HFFc6 (cell line): Measurements from ENCODE around the gene TNFAIP8L1. TPM values are rescaled to one million over a fixed set of nuclear protein-coding genes. Genes with fewer than 3 reads are reported as not detected.

Source experiments
- DNase-seq: peaks from one replicate; pipeline ENCODE4 v3.0.0-alpha.2; 2018
- H3K27ac Mint-ChIP-seq: 2 replicates; pipeline ENCODE4 v1.8.0; 2020; ENCODE audit warnings: mild to moderate bottlenecking, mixed read lengths
- H3K27me3 Mint-ChIP-seq: 2 replicates; pipeline ENCODE4 v1.8.0; 2021; ENCODE audit warnings: mild to moderate bottlenecking, moderate library complexity, mixed read lengths; ENCODE audit not compliant: insufficient read depth
- H3K36me3 Mint-ChIP-seq: 2 replicates; pipeline ENCODE4 v1.8.0; 2021; ENCODE audit warnings: low read depth, mixed read lengths
- H3K4me1 Mint-ChIP-seq: 2 replicates; pipeline ENCODE4 v1.8.0; 2020; ENCODE audit warnings: low read depth, mixed read lengths
- H3K4me3 Mint-ChIP-seq: 2 replicates; pipeline ENCODE4 v1.8.0; 2020; ENCODE audit warnings: mild to moderate bottlenecking, moderate library complexity, mixed read lengths
- H3K9me3 Mint-ChIP-seq: 2 replicates; pipeline ENCODE4 v1.8.0; 2020; ENCODE audit warnings: mild to moderate bottlenecking, mixed read lengths
- total RNA-seq, 6 experiments: library from RNA; stranded (reverse); fragmentation: NEBNext Ultra II Directional; extraction: Animal tissue kit (Norgen Biotek cat#: 25700); gene quantifications; 2 replicates in 1 of 6; 3 replicates in 5 of 6; pipeline ENCODE4 v1.2.3, GENCODE V29; 2021
- TF ChIP-seq, protein P1 (sequence below): fragments of 200-600 bp; sonication (generic); IDR thresholded peaks from 2 replicates; pipeline ENCODE4 v1.5.0; 2021; ENCODE audit warnings: antibody characterized with exemption, mild to moderate bottlenecking

Gene TNFAIP8L1
- total RNA-seq, 6 experiments from 2014 or later, result 4.5 to 8.2 (median 6.7) TPM

DNA sequence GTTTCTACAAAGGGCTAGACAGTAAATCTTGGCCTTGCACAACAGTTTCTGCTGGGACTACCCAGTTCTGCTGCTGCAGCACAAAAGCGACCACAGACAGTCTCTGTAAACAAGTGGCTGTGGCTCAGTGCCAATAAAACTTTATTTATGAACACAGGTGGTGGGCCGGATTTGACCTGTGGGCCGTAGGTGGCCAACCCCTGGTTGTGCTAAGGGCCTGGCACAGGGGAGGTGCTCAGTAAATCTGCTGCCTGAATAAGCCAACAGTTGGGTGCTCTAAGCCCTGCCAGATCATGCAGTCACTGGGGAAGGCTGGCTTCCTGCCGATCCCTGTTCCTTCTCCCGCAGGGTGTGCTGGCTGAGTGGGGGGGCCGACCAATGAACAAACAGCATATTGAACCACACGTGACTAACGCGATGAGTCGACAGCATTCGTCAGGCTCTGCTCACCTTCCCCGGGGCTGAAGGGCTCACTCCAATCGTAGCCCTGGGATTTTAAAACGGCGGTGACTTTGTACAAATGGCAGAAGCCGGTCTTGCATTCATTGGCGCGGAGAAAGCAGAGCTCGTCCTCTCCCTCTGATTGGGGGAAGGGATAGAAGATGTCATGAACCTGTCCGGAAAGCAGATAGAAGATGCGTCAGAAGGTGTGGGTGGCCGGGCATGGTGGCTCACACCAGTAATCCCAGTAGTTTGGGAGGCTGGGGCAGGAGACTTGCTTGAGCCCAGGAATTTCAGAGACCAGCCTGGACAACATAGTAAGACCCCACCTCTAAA is 55.1 kb downstream of the TNFAIP8L1 start:
- Mint-ChIP-seq H3K27me3 (peaks cover 8% of the 10 kb centered on the region), H3K36me3 (peaks cover 44% of the 10 kb centered on the region), H3K9me3 (peaks cover 4% of the 10 kb centered on the region), H3K4me1 (peaks cover 35% of the 10 kb centered on the region), H3K27ac (peak overlapping the region; percentile 94), H3K4me3 (peak overlapping the region; percentile 74)
- TF ChIP-seq, protein P1, sequence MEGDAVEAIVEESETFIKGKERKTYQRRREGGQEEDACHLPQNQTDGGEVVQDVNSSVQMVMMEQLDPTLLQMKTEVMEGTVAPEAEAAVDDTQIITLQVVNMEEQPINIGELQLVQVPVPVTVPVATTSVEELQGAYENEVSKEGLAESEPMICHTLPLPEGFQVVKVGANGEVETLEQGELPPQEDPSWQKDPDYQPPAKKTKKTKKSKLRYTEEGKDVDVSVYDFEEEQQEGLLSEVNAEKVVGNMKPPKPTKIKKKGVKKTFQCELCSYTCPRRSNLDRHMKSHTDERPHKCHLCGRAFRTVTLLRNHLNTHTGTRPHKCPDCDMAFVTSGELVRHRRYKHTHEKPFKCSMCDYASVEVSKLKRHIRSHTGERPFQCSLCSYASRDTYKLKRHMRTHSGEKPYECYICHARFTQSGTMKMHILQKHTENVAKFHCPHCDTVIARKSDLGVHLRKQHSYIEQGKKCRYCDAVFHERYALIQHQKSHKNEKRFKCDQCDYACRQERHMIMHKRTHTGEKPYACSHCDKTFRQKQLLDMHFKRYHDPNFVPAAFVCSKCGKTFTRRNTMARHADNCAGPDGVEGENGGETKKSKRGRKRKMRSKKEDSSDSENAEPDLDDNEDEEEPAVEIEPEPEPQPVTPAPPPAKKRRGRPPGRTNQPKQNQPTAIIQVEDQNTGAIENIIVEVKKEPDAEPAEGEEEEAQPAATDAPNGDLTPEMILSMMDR, result no peak
- peak; percentile 96 for DNase-seq

DNA sequence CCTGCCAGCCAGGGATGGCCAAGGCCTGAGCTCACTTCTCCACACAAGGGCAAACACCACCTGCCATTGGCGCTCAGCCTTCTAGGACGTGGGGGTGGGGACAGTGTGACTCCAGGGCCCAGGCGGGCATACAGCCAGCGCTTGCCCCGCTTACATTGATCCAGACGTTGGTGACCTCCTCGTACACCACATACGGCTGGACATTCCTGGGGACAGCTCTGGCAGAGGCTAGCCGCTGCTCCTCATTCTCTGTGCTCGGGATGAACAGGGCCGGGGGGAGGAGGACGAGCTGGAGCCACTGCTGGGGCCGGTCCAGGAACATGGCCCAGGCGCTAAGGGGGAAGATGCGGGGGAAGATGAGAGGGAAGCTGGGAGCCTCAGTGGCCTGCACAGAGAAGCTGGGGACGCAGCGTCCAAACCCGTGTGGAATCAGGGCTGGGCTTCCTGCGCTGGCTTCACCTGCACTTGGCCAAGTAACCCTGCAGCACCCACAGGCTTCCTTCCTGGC is 56.0 kb downstream of the TNFAIP8L1 start:
- H3K9me3 Mint-ChIP-seq, result peaks cover 4% of the 10 kb centered on the region
- TF ChIP-seq, protein P1, result no peak
- H3K27ac Mint-ChIP-seq, result no peak overlapping the region; the same call in 1 of the 2 replicates
- no peak overlapping the region for H3K4me3 Mint-ChIP-seq
- peaks cover 44% of the 10 kb centered on the region for H3K36me3 Mint-ChIP-seq
- peaks cover 35% of the 10 kb centered on the region for H3K4me1 Mint-ChIP-seq
- DNase-seq, result no peak
- peaks cover 8% of the 10 kb centered on the region for H3K27me3 Mint-ChIP-seq

DNA sequence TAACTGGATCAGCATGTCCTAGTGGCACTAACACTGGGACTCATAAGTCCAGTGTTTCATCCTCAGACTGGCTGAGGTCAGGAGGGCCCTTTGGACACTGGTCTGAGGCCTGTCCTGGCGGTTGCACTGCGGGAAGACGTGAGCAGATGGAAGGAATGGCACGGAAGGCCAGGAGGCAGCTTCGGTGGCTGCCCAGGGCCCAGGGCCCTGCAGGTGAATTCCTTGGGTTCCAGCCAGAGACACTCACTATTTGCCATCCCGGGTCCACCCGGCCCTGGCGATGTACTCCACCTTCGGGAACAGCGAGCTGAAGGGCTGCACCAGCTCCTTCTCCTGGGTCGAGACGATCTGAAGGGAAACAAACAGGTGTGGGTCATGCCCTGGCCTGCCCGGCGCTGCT is 58.0 kb downstream of the TNFAIP8L1 start:
- TF ChIP-seq, protein P1, result no peak
- H3K4me3 Mint-ChIP-seq, result peak overlapping the region; percentile 20; the same call in 1 of the 2 replicates

DNA sequence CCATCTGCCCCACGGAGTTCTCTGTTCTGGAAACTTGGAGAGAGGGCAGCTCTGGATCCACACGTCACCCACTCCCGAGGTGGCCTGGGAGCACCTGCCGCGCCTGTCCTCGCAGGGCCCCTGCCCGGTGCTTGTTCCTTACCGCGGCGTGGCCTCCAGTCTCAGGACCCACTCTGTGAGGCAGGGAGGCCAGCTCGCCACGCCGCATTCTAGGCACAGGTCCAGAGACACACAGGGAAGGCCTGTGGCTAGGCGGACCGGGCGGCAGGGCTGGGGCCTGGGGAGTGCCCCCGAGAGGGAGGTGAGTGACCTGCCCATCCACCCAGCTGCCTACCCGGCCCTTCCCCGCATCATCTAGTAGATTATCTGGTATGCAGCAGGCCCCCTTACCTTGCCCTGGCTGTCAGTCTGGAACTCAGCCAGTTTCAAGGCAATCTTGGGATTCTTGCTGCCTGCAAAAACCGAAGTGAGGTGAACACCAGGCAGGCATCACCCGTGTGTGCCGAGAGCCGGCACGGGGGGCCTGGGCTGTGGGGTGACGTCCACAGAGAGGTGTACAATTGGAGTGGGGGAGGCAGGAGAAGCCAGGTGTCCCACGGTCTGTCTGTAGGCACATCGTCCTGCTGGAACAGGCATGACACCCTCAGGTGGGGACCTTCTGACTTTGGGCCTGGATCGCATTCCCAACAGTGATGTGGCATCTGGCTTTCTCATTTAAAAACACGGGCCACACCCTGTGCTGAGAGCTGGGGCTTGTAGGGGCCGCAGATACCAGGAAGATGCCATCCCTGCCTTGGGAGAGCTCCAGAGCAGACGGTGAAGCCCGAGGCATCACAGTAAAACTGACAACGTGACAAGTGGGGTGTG is 60.7 kb downstream of the TNFAIP8L1 start:
- peaks cover 41% of the 10 kb centered on the region for H3K36me3 Mint-ChIP-seq
- no peak overlapping the region for H3K4me3 Mint-ChIP-seq
- TF ChIP-seq, protein P1, result no peak
- DNase-seq, result no peak
- H3K4me1 Mint-ChIP-seq, result peaks cover 22% of the 10 kb centered on the region
- H3K27ac Mint-ChIP-seq, result no peak overlapping the region
- no peaks in the 10 kb centered on the region for H3K27me3 Mint-ChIP-seq
- H3K9me3 Mint-ChIP-seq, result no peaks in the 10 kb centered on the region

More for the DNA sequence above, 58.0 kb downstream of the TNFAIP8L1 start:
- H3K27me3 Mint-ChIP-seq, result peaks cover 8% of the 10 kb centered on the region
- no peak for DNase-seq
- peak overlapping the region; percentile 84 for H3K27ac Mint-ChIP-seq
- H3K9me3 Mint-ChIP-seq, result peaks cover 4% of the 10 kb centered on the region
- peaks cover 35% of the 10 kb centered on the region for H3K4me1 Mint-ChIP-seq
- H3K36me3 Mint-ChIP-seq, result peaks cover 49% of the 10 kb centered on the region

DNA sequence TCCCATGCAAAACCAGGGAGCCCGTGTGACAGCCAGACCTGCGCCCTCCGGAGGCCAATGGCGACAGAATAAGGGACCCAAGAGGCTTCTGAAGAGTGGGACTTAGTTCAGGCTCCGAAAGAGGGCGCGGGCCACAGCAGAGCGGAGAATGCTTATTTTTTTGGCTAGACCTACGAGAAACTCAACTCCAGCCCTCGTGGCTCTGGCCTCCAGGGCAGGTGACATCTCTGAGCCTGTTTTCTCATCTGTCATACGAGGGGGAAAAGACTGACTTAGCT is 61.3 kb downstream of the TNFAIP8L1 start:
- no peak overlapping the region for H3K27ac Mint-ChIP-seq
- H3K36me3 Mint-ChIP-seq, result peaks cover 41% of the 10 kb centered on the region
- H3K9me3 Mint-ChIP-seq, result no peaks in the 10 kb centered on the region
- H3K4me3 Mint-ChIP-seq, result no peak overlapping the region
- peaks cover 22% of the 10 kb centered on the region for H3K4me1 Mint-ChIP-seq
- H3K27me3 Mint-ChIP-seq, result no peaks in the 10 kb centered on the region
- no peak for DNase-seq
- TF ChIP-seq, protein P1, result no peak
